Astrocyte of the spinal cord (primary cell): ENCODE measurements around the gene AQP7.

Experiments
- DNase-seq: peaks from one replicate; pipeline ENCODE4 v3.0.0; 2011; ENCODE audit warnings: low read depth, low spot score
- H3K4me3 ChIP-seq: 2 replicates; pipeline ENCODE4 v1.5.1; 2011; ENCODE audit warnings: low read depth, mild to moderate bottlenecking, low read length, moderate library complexity
- CTCF ChIP-seq: IDR thresholded peaks from 2 replicates; pipeline ENCODE4 v1.5.1; 2012; ENCODE audit warnings: low read depth, mild to moderate bottlenecking, low read length, inconsistent platforms
- in situ Hi-C: cut with HindIII; loops from 2 replicates; pipeline ENCODE4 v1.10.0; 2017; ENCODE audit warnings: low sequenced_read_pairs

Gene AQP7

GRCh38 chr9:33344145-33344544 is 58.2 kb downstream of the AQP7 start:
- no peak for TF ChIP-seq CTCF

DNA sequence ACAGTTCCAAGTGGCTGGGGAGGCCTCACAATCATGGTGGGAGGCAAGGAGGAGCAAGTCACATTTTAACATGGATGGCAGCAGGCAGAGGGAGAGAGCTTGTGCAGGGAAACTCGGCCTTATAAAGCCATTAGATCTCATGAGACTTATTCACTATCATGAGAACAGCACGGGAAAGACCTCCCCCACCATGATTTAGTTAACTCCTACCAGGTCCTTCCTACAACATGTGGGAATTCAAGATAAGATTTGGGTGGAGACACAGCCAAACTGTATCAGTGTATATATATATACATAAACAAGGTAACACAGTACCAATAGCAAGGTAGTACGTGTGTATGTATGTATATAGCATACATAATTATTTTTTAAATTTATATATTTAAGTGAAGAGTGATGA is 61.2 kb downstream of the AQP7 start:
- DNase-seq = no peak
- no peak for TF ChIP-seq CTCF
- no peak overlapping the region for H3K4me3 ChIP-seq
- in situ Hi-C loops = no loop called here

More at GRCh38 chr9:33344145-33344544, 58.2 kb downstream of the AQP7 start:
- in situ Hi-C loops = no loop called here
- H3K4me3 ChIP-seq = no peak overlapping the region
- DNase-seq = no peak

GRCh38 chr9:33340186-33340585 is 62.2 kb downstream of the AQP7 start:
- H3K4me3 ChIP-seq = no peak overlapping the region
- in situ Hi-C loops = no loop called here
- no peak for TF ChIP-seq CTCF
- DNase-seq = no peak
